GM06990 (cell line): Measurements from ENCODE around the gene WWC2.

Source experiments
- DNase-seq: peaks from one replicate; pipeline ENCODE4 v3.0.0-alpha.2; 2011; ENCODE audit not compliant: insufficient read length; ENCODE audit errors: extremely low read depth
- H3K27me3 ChIP-seq: replicated peaks from 2 replicates; pipeline ENCODE4 v1.6.0; 2011; ENCODE audit warnings: low read length; ENCODE audit not compliant: control insufficient read depth, insufficient read depth
- H3K36me3 ChIP-seq: 2 replicates; pipeline ENCODE4 v1.5.1; 2011; ENCODE audit warnings: low read length; ENCODE audit not compliant: control insufficient read depth, insufficient read depth
- H3K4me3 ChIP-seq: replicated peaks from 2 replicates; pipeline ENCODE4 v1.5.1; 2011; ENCODE audit warnings: low read depth, mild to moderate bottlenecking, control low read depth, low read length
- CTCF ChIP-seq: IDR thresholded peaks from 2 replicates; pipeline ENCODE4 v1.5.1; 2011; ENCODE audit warnings: low read length, control low read depth, mild to moderate bottlenecking, inconsistent platforms; ENCODE audit not compliant: insufficient read depth, poor library complexity, severe bottlenecking

The WWC2 gene

GRCh38 chr4:183181081-183181480 lies 82.0 kb downstream of the WWC2 start:
- no peak for TF ChIP-seq CTCF
- DNase-seq = no peak
- H3K4me3 ChIP-seq = no peak overlapping the region

GRCh38 chr4:183182873-183183725 lies 84.0 kb downstream of the WWC2 start:
- H3K36me3 ChIP-seq = no peaks in the 10 kb centered on the region
- no peak for DNase-seq
- H3K27me3 ChIP-seq = no peaks in the 10 kb centered on the region
- no peak overlapping the region for H3K4me3 ChIP-seq
- no peak for TF ChIP-seq CTCF

More at GRCh38 chr4:183181081-183181480, 82.0 kb downstream of the WWC2 start:
- H3K27me3 ChIP-seq = no peaks in the 10 kb centered on the region
- H3K36me3 ChIP-seq = no peaks in the 10 kb centered on the region

DNA sequence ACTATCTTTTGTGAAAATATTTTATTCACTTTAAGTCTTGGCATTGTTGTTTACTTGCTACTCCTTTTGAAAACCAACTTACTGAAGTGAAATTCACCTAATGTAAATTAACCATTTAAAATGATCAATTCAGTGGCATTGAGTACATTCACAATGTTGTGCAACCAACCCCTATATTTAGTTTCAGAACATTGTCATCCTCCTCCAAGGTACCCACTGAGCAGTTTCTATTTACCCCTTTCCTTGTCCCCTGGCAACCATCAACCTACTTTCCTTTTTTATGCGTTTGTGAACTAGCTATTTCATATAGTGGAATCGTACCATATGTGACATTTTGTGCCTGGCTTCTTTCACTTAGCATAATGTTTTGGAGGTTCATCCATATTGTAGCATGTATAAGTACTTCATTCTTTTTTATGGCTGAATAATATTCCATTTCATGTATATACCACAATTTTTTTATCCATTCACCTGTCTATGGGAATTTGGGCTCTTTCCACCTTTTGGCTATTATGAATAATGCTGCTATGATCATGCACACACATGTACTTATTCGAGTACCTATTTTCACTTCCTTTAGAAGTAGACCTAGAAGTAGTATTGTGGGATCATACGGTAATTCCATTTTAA lies 85.0 kb downstream of the WWC2 start:
- Histone ChIP-seq H3K27me3 (no peaks in the 10 kb centered on the region), H3K4me3 (no peak overlapping the region), H3K36me3 (no peaks in the 10 kb centered on the region)
- DNase-seq = no peak
- no peak for TF ChIP-seq CTCF

DNA sequence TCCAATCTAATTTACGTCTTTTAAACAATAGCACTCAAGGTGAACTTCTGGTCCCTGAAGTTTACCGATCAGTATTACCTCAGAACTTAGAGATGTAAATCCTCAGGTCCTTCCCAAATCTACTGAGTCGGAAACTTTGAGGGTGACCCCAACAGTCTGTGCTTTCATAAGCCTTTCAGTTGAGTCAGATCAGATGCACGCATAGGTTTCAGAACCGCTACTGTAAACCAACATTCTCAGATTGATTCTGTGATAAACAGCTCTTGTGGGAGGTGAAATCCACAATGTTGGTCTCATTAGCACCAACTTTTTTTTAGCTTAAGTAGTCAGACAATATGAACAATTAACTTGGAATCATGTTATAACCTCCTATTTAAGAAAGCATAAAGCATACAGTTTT lies 86.0 kb downstream of the WWC2 start:
- Histone ChIP-seq H3K4me3 (no peak overlapping the region), H3K27me3 (no peaks in the 10 kb centered on the region), H3K36me3 (no peaks in the 10 kb centered on the region)
- peak; percentile 21 for DNase-seq
- no peak for TF ChIP-seq CTCF

- Histone ChIP-seq H3K27me3 (no peaks in the 10 kb centered on the region), H3K36me3 (no peaks in the 10 kb centered on the region), H3K4me3 (no peak overlapping the region)
- DNase-seq = no peak
- no peak for TF ChIP-seq CTCF
Measured at GRCh38 chr4:183185559-183185958, 86.5 kb downstream of the WWC2 start.
